Left renal cortex interstitium (tissue), 4 donors: ENCODE measurements around the gene WTAP. TPM values are rescaled to one million over a fixed set of nuclear protein-coding genes. Genes with fewer than 3 reads are reported as not detected.
"Not testable (repeated sequence)": the region's sequence is repeated elsewhere in the genome, so short reads cannot be mapped to it uniquely, and the experiment has no call there.

Experiments used
- DNase-seq, 4 donors: peaks; one replicate each; pipeline ENCODE4 v3.0.0-alpha.2; 2013; ENCODE audit warnings: low read depth in 4 of 4, low spot score in 2 of 4, missing footprints in 1 of 4
- polyA plus RNA-seq, 4 donors: library from polyadenylated mRNA; unstranded; fragments of 120-200 nt; gene quantifications; one replicate each; pipeline ENCODE4 v1.2.1, GENCODE V29; 2013; ENCODE audit not compliant: insufficient read length in 4 of 4

WTAP gene
- polyA plus RNA-seq, 4 donors = 119 to 140 (median 129) TPM

DNA sequence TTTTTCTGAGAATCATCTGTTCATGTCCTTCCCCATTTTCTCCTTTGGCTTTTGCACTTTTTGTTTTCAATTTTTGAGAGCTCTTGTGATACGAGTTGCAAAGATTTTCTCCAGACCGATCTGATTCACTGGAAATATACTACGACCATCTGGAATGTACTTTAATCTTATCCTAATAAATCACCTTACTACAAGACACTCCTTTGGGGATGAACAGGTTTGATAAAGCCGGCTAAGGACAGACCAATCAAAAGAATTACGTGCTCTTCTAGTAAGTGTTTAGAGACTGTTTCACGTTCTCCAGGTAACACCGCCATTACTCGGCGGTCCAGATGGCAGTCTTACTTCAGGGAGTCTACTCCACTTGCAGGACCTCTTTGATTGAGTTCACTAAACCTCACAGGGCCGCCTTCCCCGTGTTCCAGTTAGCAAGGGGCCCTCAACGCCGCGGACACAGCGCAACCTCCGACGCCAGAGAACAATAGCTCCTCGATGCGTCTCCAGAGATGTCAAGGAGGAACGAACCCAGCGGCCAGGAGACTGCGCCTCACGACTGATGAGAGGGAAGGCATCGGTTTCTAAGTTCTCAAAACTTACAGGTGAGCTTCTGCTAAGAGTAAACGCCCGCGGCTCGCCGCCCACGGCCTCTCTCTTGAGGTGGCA is 920 bp upstream of the WTAP start:
- peak in 3 of 4 donors; percentile 35 to 85 (median 68) for DNase-seq

DNA sequence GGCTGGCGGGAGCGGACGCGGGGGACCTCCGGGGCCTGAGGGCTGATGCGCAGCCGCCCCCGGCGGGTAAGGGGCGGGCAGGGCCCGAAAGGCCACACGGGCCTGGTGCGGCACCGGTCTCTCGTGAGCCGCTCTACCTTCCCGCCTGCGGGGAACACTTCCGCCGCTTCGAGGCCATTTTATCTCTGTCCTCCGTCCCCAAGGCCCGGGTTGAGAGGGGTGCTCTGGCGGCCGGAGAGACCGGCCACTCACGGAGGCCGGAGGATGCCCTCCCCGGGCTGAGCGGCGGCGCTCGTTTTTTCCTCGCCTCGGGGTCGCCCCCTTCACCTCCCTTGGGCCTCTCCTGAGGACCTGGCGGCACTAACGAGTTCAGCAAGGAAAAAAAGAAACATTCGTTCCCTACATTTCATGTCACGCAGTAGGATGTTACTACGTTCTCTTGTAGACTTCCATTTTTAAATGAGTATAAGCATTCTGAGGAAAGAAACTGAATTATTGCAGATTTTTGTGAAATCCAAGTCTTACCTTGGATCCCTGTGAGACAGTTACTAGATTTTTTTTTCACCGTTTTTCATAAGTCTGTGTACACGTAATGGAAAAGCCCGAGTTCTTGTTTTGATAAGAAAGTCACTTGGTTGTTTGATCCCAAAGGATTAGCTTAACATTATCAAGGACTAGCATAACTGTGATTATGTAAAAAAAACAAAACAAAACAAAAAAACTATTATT is 575 bp downstream of the WTAP start:
- DNase-seq = peak in 2 of 4 donors; percentile 57 to 59

DNA sequence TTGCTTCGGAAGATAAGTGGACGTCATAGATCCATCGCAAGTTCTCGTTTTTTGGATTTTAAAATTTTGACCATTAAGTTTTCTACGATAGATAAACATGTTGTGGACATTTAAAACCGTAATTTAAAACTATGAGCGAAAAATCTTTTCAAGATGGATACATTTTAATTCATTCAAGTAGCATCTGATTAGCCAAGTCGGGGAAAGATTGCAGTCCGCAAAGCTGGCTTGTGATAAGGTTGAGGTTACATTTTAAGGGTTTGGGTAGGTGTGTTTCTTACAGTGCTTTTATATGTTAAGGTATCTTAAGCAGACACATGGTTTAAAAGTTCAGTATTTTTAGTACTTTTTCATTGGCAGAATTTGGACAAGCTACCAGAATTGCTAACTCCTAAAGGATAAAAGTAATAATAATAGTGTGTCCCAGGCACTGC is 1.2 kb downstream of the WTAP start:
- peak in 1 of 4 donors; percentile 14 for DNase-seq

- DNase-seq = peak in 1 of 4 donors; percentile 5
Measured at GRCh38 chr6:159729598-159730331, 2.5 kb downstream of the WTAP start.

DNA sequence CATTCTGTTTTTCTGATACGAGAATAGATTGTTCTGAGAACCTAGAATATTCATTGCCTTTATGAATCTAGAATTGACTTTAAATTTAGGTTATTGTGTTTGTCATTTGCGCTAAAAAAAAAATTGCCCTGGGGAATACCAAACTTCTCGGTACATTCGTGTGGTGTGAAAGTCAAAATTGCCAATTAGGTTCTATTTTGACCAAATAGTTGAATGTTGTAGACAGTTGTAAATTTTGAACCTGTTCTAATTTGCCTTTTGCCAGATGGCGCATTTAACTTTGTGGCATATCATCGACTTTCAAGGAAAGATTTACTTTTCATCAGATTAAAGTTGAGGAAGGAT is 3.0 kb downstream of the WTAP start:
- DNase-seq = no peak

- DNase-seq = not testable (repeated sequence)
Measured at GRCh38 chr6:159732550-159732949, 5.2 kb downstream of the WTAP start.

- DNase-seq = not testable (repeated sequence)
Measured at GRCh38 chr6:159733395-159733794, 6.1 kb downstream of the WTAP start.

GRCh38 chr6:159736908-159737307 is 9.6 kb downstream of the WTAP start:
- DNase-seq = no peak

DNA sequence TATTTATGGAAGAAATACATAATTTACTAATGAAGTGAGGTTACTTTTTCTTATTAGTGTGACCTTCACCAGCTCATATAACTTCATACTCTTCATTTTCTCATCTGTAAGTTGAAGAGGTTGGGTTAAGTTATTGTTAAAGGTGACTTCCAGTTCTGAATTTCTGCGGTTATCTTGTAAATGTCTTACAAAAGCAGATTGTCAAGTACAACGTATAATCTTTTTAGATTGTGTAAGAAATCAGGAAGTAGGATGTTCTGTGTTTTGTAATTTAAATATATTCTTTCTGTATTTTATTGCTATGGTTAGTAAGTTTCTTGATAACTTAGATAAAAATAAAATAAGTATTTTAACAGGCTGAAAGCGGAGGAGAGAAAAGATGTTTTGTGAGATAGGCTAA is 12.0 kb downstream of the WTAP start:
- DNase-seq = no peak

GRCh38 chr6:159742165-159742564 is 14.9 kb downstream of the WTAP start:
- no peak for DNase-seq

GRCh38 chr6:159745081-159745480 is 17.8 kb downstream of the WTAP start:
- no peak for DNase-seq

GRCh38 chr6:159746759-159747158 is 19.5 kb downstream of the WTAP start:
- DNase-seq = no peak

DNA sequence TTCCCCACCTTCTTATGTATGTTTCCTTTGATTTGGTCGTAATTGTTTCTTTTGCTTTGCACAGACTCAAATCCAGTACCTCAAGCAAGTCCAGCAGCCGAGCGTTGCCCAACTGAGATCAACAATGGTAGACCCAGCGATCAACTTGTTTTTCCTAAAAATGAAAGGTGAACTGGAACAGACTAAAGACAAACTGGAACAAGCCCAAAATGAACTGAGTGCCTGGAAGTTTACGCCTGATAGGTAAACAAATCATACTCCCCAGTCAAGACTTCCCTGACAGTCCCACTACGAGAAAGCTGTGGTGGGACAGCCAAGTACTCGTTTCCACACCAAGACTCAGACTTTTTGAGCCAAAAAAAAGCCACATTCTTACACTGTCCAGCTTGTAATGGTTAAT is 20.8 kb downstream of the WTAP start:
- not testable (repeated sequence) for DNase-seq

- no peak for DNase-seq
Measured at GRCh38 chr6:159751448-159751847, 24.1 kb downstream of the WTAP start.

DNA sequence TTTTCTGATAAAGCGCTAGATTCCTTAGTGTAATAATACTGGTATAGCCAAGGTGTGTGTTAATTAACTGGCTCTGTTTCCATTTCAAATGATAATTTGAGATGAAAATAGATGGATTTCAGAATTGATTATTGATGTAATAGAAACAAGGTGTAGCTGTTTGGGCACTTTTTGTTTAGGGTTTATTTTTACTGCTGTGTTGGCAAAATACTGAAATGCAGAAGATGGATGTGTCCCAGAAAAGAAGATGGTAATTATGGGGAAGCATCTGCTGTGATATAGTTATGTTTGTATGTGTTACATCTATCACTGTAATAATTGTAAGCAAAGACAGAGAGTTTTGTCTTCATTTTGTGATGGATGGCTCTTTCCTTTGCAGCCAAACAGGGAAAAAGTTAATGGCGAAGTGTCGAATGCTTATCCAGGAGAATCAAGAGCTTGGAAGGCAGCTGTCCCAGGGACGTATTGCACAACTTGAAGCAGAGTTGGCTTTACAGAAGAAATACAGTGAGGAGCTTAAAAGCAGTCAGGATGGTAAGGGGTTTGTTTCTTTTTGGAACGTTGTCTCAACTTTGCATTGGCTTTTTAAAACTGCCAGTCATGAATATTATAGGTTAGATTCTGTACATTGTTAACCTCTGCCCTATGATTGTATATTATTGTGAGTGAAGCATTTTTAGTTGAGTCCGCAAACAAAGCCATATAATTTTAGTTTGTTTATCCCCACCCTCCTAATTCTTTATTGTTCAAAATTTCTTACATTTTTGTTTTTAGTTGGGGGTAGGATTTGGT is 26.0 kb downstream of the WTAP start:
- DNase-seq = no peak

DNA sequence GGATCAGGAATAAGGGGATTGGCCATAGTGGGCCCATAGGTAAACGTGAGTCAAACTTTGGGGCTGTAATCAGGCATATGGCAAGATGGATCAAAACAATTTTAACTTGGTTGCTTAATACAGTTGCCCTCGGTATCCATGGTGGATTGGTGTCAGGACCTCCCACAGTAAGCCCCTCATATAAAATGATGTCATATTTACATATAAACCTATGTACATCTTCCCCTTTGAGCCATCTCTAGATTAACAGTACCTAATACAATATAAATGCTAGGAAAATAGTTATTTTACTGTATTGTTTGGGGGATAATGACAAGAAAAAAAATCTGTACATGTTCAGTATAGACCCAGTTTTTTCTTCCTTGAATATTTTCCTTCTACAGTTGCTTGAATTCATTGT is 27.1 kb downstream of the WTAP start:
- DNase-seq = no peak

DNA sequence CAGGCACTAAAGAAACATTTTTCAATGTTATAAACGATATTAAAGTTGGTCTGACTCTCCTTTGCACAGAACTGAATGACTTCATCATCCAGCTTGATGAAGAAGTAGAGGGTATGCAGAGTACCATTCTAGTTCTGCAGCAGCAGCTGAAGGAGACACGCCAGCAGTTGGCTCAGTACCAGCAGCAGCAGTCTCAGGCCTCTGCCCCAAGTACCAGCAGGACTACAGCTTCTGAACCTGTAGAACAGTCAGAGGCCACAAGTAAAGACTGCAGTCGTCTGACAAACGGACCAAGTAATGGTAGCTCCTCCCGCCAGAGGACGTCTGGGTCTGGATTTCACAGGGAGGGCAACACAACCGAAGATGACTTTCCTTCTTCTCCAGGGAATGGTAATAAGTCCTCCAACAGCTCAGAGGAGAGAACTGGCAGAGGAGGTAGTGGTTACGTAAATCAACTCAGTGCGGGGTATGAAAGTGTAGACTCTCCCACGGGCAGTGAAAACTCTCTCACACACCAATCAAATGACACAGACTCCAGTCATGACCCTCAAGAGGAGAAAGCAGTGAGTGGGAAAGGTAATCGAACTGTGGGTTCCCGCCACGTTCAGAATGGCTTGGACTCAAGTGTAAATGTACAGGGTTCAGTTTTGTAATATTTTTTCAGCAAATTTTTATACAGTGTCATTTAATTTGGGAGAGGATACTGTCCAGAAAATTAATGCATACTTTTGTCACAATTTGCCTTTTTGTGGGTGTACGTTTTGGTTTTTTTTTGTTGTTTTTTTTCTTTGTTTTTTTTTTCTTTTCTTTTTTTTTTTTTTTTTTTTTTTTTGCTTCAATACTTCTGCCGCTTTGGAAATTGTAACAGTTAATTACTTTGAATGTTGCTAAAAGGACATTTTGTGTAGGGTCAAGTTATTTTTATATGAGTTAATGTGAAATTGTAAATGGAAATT is 27.9 kb downstream of the WTAP start:
- no peak for DNase-seq

GRCh38 chr6:159756508-159756907 is 29.2 kb downstream of the WTAP start:
- DNase-seq = no peak
